Central memory CD8-positive, alpha-beta T cell (primary cell): ENCODE measurements around the gene HOXC12.
A peak's percentile ranks its signal among the peaks of the same experiment; 100 is the strongest.

Source experiments
- ATAC-seq: fragments of 150-1000 bp; cut with Tn5 transposase; replicated peaks from 2 replicates; pipeline ENCODE4 v1.10.0; 2022; ENCODE audit warnings: mild to moderate bottlenecking, moderate FRiP score, moderate number of reproducible peaks; ENCODE audit not compliant: poor library complexity, severe bottlenecking; ENCODE audit errors: extremely low read depth
- DNase-seq, 2 donors: peaks; one replicate each; pipeline ENCODE4 v3.0.0; 2021; ENCODE audit warnings: low spot score in 2 of 2
- H3K27ac Mint-ChIP-seq: one replicate; pipeline ENCODE4 v1.8.0; 2022; ENCODE audit warnings: low read depth, mild to moderate bottlenecking, moderate library complexity, mixed read lengths
- H3K27me3 Mint-ChIP-seq: one replicate; pipeline ENCODE4 v1.8.0; 2022; ENCODE audit warnings: mixed read lengths
- H3K36me3 Mint-ChIP-seq: one replicate; pipeline ENCODE4 v1.8.0; 2022; ENCODE audit warnings: mild to moderate bottlenecking, moderate library complexity, mixed read lengths; ENCODE audit not compliant: insufficient read depth
- H3K4me1 Mint-ChIP-seq: one replicate; pipeline ENCODE4 v1.8.0; 2022; ENCODE audit warnings: mixed read lengths
- H3K4me3 Mint-ChIP-seq: one replicate; pipeline ENCODE4 v1.8.0; 2022; ENCODE audit warnings: mild to moderate bottlenecking, moderate library complexity, mixed read lengths
- H3K9me3 Mint-ChIP-seq: one replicate; pipeline ENCODE4 v1.8.0; 2022; ENCODE audit warnings: mixed read lengths

Gene HOXC12

DNA sequence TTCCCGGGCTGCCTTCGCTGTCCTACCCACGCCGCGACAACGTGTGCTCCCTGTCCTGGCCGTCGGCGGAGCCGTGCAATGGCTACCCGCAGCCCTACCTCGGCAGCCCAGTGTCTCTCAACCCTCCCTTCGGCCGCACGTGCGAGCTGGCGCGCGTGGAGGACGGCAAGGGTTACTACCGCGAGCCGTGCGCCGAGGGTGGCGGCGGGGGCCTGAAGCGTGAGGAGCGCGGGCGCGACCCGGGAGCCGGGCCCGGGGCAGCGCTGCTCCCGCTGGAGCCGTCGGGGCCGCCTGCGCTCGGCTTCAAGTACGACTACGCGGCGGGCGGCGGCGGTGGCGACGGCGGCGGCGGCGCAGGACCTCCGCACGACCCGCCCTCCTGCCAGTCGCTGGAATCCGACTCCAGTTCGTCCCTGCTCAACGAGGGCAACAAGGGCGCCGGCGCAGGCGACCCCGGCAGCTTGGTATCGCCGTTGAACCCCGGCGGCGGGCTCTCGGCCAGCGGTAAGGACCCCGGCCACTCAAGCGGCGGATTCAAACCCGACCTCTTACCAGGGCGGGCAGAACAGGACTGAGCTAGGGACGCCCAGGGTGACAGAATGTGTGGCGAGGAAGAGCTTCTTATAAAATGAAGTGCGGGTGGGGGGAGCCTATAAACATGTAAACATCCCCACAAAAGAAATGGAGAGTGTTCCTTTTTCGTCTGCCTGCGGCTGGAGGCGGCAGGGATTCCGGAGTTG lies 503 bp downstream of the HOXC12 start:
- DNase-seq: no peak
- Mint-ChIP-seq H3K4me1 (peaks cover 36% of the 10 kb centered on the region), H3K36me3 (peaks cover 39% of the 10 kb centered on the region), H3K27me3 (peaks cover 95% of the 10 kb centered on the region), H3K4me3 (peak overlapping the region; percentile 16), H3K9me3 (no peaks in the 10 kb centered on the region), H3K27ac (no peak overlapping the region)
- ATAC-seq: no peak

DNA sequence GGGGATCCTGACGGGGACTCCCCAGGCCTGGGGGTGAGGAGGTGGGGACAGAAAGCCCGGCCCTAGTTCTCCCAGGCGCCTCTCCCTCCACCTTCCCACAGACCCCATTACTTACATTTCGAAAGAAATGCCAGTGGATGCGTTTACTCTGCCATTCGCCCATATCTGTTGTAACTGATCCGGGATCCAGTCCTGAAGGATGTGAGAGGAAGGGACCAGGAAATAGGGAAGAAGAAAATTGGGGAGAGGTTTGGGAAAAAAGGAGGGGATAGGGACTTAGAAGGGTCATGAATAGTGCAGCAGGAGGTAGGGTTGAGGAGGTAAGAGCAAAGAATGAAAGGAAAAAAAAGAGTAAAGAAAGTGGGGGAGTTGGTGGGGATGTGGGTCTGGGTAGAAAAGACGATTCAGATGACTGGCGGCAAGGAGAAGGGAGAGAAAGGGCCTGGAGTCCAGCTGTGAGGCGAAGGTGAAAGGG lies 1.1 kb downstream of the HOXC12 start:
- Mint-ChIP-seq H3K4me3 (peak overlapping the region; percentile 20), H3K36me3 (peaks cover 37% of the 10 kb centered on the region), H3K27ac (no peak overlapping the region), H3K4me1 (peaks cover 41% of the 10 kb centered on the region), H3K9me3 (no peaks in the 10 kb centered on the region), H3K27me3 (peaks cover 95% of the 10 kb centered on the region)
- no peak for DNase-seq
- ATAC-seq: no peak

DNA sequence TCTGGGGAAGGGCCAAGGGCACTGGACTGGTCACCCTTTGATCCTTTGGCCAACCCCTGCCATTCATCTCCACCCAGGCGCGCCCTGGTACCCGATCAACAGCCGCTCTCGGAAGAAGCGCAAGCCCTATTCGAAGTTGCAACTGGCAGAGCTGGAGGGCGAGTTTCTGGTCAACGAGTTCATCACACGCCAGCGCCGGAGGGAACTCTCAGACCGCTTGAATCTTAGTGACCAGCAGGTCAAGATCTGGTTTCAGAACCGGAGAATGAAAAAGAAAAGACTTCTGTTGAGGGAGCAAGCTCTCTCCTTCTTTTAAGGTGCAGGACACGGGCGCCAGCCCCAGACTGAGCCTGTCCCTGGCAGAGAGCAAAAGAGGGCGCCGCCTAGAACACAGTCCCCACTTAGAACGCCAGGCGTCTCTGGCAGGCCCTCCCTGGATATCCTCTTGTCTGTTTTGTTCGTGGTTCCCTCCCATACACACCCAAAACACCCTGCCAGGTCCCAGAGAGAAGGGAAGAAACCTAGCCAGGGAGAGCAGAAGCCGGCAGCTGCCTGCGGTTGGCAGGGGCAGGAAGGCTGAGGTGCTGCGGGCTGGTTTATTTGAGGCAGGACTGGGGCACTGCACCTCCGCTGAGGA lies 1.7 kb downstream of the HOXC12 start:
- H3K4me3 Mint-ChIP-seq: peak overlapping the region; percentile 20
- peak; percentile 24 for ATAC-seq
- no peak for DNase-seq
- no peak overlapping the region for H3K27ac Mint-ChIP-seq
- H3K27me3 Mint-ChIP-seq: peaks cover 91% of the 10 kb centered on the region
- H3K36me3 Mint-ChIP-seq: peaks cover 34% of the 10 kb centered on the region
- no peaks in the 10 kb centered on the region for H3K9me3 Mint-ChIP-seq
- peaks cover 37% of the 10 kb centered on the region for H3K4me1 Mint-ChIP-seq

DNA sequence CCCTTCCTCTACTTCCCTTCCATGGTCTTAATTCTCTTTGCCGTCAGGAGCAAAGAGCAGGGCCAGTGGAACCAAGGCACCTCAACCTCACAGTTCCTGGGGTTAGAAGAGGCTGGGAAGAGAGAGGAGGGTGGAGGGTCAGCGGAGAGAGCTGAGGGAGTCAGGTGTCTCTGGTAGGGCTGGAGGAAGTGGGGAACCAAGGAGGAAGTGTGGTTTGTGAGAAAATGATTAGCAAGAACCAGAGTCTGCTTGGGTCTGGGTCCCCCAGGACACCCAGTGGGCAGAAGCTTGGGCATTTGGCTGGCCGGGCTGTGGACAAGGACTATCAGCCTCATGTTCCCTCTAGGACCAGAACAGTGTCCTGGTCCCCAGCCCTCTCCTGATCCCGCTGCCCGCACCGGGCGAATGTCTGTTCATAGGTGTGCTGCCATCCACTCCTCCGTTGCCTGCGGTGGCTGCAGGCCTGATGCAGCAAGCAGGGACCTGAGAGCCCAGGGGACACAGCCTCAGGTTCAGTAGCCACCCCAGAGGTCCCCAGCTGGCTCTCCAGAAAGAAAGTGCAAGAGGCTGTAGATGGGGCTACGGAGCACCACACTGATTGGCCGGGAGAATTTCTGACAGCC lies 2.3 kb downstream of the HOXC12 start:
- Mint-ChIP-seq H3K9me3 (no peaks in the 10 kb centered on the region), H3K27ac (no peak overlapping the region), H3K4me1 (peaks cover 32% of the 10 kb centered on the region), H3K36me3 (peaks cover 32% of the 10 kb centered on the region), H3K4me3 (peak overlapping the region; percentile 20), H3K27me3 (peaks cover 91% of the 10 kb centered on the region)
- ATAC-seq: no peak
- DNase-seq: no peak

DNA sequence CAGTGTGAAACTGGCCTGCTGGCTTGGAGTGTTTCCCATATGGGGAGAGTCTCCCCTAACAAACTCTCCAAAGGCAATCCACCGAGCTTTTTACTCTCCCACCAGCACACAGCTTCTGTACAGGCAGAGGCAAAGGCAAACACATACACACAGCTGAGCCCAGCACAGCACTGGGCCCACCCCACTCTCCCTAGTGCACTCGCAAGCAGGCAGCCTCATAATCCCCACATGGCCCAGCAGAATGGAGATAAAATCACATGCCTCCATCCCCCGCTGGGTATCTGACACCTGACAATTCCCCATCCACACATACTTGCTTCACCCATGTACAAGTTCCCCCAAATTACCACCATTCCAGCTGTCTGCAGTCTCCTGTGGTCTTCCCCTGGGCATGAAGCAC lies 3.4 kb downstream of the HOXC12 start:
- Mint-ChIP-seq H3K36me3 (peaks cover 24% of the 10 kb centered on the region), H3K9me3 (no peaks in the 10 kb centered on the region), H3K4me3 (no peak overlapping the region), H3K27me3 (peaks cover 91% of the 10 kb centered on the region), H3K27ac (no peak overlapping the region), H3K4me1 (peaks cover 28% of the 10 kb centered on the region)
- DNase-seq (no peak), ATAC-seq (no peak)

DNA sequence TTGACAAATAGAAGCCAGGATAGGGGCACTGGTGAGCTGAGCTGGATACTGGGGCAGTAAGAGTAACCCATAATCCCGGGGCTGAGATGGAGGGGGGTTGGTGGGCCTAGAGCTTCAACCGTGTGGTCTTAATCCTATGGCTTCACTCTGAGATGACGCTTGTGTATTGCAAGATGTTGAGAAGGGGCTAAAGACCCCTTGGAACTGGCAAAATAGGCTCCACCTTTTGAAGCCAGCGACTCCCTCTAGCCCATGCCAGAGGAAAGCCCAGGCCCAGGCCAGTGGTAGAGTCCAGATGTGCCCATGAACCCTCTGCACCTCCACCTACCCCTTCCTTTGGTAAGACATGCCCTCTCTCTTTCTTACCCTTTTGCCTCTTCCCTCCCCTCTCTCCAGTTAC lies 4.6 kb downstream of the HOXC12 start:
- peaks cover 91% of the 10 kb centered on the region for H3K27me3 Mint-ChIP-seq
- H3K36me3 Mint-ChIP-seq: peaks cover 20% of the 10 kb centered on the region
- H3K9me3 Mint-ChIP-seq: no peaks in the 10 kb centered on the region
- H3K4me3 Mint-ChIP-seq: no peak overlapping the region
- DNase-seq (no peak), ATAC-seq (no peak)
- H3K27ac Mint-ChIP-seq: no peak overlapping the region
- peaks cover 40% of the 10 kb centered on the region for H3K4me1 Mint-ChIP-seq

DNA sequence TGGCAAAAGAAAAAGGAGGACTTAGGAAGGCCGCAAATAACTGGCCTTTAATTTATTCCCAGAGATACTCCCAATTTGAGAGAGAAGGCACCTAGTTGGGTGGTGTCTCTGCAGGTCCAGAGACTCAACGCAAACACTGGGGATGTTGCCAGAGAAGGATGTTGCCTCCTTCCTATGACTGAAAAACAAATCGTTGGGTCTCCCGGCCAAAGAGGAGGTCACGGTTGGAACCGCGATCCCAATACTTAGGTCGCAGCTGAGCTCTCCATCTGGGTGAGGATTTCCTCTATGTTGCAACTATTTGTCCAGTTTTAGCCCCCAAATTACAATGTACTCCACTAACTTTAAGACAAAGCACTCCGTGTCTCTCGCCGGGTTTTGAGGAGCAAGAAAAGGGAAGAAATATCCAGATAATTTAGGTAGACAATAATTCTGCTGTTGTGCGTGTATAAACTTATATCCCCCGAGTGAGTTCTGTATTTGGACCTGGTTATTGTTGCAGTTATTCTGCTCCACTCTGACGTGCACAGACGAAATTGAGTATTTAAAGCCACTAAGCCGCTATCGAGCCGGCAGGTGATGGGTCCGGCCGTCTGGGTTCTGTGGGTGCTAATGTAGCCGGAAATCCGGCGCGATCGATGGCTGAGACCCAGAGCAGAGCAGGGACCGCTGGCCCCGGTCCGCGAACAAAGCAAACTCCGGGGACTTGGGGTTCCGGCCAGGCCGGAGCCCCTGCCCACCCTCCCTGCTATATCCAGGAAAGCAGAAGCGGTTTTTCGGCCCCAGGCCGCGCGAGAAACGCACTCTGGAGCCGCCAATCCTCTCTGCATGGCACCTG lies 5.7 kb downstream of the HOXC12 start:
- peaks cover 23% of the 10 kb centered on the region for H3K36me3 Mint-ChIP-seq
- peaks cover 96% of the 10 kb centered on the region for H3K27me3 Mint-ChIP-seq
- DNase-seq (no peak), ATAC-seq (no peak)
- peak overlapping the region; percentile 5 for H3K4me3 Mint-ChIP-seq
- H3K4me1 Mint-ChIP-seq: peaks cover 49% of the 10 kb centered on the region
- peak overlapping the region; percentile 50 for H3K27ac Mint-ChIP-seq
- no peaks in the 10 kb centered on the region for H3K9me3 Mint-ChIP-seq

DNA sequence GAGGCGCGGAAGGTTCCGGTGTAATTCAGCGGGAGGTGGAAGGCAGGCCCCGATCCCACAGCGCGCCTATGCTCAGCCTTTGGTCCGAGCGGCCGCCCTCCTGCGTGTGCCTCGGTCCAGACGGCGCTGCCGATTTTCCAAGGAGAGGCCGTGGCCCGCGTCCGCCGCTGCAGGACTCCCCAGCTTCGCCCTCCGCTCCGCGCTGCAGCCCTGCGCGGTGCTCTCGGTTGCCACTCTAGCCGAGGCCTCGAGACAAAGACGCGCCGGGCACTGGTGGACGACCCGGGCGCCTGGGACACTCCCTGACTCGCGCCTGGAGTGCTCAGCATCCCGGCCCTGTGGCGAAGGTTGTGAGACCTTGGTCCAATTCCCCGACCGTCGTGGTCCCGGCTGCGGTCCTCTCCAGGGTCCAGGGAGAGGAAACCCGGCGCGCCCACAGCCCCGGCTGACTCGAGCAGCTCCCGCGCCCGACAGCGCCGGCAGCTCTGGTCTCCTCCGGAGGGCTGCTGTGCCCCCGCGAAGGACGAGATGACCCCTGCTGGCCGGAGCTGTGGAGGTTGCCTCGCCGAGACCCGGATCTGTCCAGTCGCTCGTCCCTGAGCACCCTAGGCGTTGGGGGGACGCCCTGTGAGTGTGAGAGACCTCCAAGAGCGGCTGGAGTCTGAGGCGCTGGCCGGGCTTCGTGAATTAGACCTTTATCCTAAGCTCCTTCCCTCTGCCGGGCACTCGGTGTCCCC lies 6.5 kb downstream of the HOXC12 start:
- H3K4me3 Mint-ChIP-seq: no peak overlapping the region
- no peak for ATAC-seq
- H3K36me3 Mint-ChIP-seq: peaks cover 19% of the 10 kb centered on the region
- H3K27me3 Mint-ChIP-seq: peaks cover 96% of the 10 kb centered on the region
- H3K4me1 Mint-ChIP-seq: peaks cover 50% of the 10 kb centered on the region
- DNase-seq: no peak
- no peaks in the 10 kb centered on the region for H3K9me3 Mint-ChIP-seq
- H3K27ac Mint-ChIP-seq: peak overlapping the region; percentile 50

DNA sequence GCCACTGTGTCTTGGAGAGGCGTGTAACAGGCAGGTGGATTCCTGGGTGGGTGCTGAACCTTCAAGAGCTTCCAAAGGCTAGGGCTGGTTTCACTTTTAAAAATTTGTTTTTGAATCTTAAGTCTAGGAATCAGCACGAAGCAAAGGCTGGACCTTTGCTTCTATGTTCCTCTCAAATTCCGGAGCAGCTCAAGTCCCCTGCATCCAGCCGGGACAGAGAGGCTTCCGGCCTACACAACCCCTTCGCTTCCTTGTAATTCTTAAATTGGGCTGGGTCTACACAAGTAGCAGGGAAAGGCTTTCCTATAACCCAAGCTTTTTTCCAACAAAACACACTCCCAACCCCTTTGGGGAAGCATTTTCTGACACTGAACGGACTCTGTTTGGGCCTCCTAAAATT lies 8.3 kb downstream of the HOXC12 start:
- Mint-ChIP-seq H3K27ac (no peak overlapping the region), H3K4me3 (no peak overlapping the region), H3K4me1 (peaks cover 46% of the 10 kb centered on the region), H3K36me3 (peaks cover 22% of the 10 kb centered on the region), H3K9me3 (no peaks in the 10 kb centered on the region), H3K27me3 (peaks cover 96% of the 10 kb centered on the region)
- DNase-seq (no peak), ATAC-seq (no peak)

DNA sequence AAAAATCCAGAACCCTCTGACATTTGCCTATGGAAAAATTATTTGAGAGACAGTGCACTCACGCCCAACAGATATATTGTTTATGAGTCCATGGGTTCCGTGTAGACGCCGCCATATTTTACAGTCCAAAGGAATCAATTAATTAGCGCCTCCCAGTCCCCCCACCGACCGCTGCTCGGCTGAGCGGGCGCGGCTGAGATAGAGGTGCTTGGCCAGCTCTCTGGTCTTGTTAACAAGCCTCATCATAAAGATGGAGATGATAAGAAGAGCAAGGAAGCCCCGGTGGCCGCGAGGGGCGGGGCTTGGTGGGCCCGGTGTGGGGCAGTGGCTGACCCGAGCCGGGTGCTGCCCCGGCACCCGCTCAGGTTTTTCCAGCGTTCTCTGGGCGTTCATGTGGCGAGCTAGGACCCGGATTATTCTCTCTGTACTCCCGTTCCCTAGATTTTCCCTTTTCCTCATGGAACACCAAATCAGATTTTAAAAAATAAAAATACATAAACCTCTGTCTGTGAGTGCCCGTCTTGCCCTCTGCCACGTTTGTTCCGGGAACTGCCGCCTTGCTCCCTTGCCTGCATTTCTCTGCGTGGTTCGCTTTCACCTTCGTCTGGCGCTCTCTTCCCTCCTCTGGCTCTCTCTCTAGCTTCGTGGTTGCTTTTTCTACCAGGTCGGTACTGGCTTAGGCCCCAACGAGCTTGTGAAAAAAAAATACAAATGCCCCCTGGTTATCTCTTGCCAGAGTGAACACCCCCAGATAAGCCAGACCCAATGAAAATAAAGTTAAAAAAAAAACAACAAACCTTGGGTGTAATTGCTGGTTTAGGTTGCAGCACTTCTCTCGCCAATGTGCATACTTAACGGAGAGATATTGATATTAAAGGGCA lies 9.0 kb downstream of the HOXC12 start:
- Mint-ChIP-seq H3K4me1 (peaks cover 46% of the 10 kb centered on the region), H3K27ac (no peak overlapping the region), H3K36me3 (peaks cover 22% of the 10 kb centered on the region), H3K9me3 (no peaks in the 10 kb centered on the region), H3K27me3 (peaks cover 96% of the 10 kb centered on the region), H3K4me3 (no peak overlapping the region)
- DNase-seq (no peak), ATAC-seq (no peak)

DNA sequence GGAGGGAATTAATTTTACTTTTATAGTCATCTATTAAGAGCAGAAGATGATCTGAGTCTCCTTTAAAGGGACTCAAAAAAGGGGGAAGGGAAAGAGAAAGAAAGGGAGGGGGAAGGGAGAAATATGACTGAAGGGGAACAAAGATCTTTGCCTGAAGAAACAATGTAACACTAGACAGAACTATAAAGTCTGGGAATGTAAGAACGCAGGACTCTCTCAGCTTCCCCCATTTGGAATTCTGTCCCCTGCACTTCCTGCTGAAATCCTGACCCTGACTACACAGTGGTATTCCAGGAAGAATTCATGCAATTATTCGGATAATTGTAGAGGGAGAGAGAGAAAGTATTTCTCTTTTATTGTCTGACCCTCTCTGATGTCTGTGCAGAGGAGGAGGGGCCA lies 9.6 kb downstream of the HOXC12 start:
- Mint-ChIP-seq H3K27me3 (peaks cover 96% of the 10 kb centered on the region), H3K4me3 (no peak overlapping the region)

More for the DNA sequence above, 9.6 kb downstream of the HOXC12 start:
- Mint-ChIP-seq H3K27ac (no peak overlapping the region), H3K36me3 (peaks cover 22% of the 10 kb centered on the region), H3K9me3 (no peaks in the 10 kb centered on the region), H3K4me1 (peaks cover 46% of the 10 kb centered on the region)
- ATAC-seq (no peak), DNase-seq (no peak)
